B cell (primary cell): ENCODE data around the gene UBE2D1. TPM values are rescaled to one million over a fixed set of nuclear protein-coding genes. Genes with fewer than 3 reads are reported as not detected.

ENCODE experiments used
- ATAC-seq: fragments of 200-7000 bp; cut with Tn5 transposase; one replicate; pipeline ENCODE4 v1.10.0; 2021; ENCODE audit warnings: low read depth, mild to moderate bottlenecking, moderate number of reproducible peaks, moderate library complexity
- CTCF ChIA-PET: fragments of 350-600 bp; sonication (Branson Sonifier 250); formaldehyde crosslinking; loops from one replicate; lab custom pipeline; 2021; ENCODE audit warnings: antibody characterized with exemption, inconsistent platforms; lab: Charles Lee
- POLR2A ChIA-PET: fragments of 350-600 bp; sonication (Branson Sonifier 250); formaldehyde crosslinking; loops from one replicate; lab custom pipeline; 2021; ENCODE audit warnings: antibody characterized with exemption; lab: Charles Lee
- DNase-seq: peaks from one replicate; pipeline ENCODE4 v3.0.0; 2013
- H2AFZ ChIP-seq: 2 replicates; pipeline ENCODE4 v1.6.1; 2012; ENCODE audit warnings: mild to moderate bottlenecking, low read depth, low read length; ENCODE audit not compliant: insufficient read depth, poor library complexity, severe bottlenecking
- H3K27ac ChIP-seq, 2 donors: 1 replicate in 1 of 2; 2 replicates in 1 of 2; pipeline ENCODE4 v1.5.1; 2012 to 2013; ENCODE audit warnings: low read length in 2 of 2, mild to moderate bottlenecking in 2 of 2, moderate library complexity in 1 of 2
- H3K27me3 ChIP-seq, 4 experiments: fragments of 200-600 bp in 1 of 4; sonication (generic) in 1 of 4; replicated peaks in 1 of 4; 1 replicate in 2 of 4; 2 replicates in 2 of 4; pipeline versions ENCODE4 v1.6.1 to v1.7.0; 2013 to 2016; ENCODE audit warnings: low read length in 3 of 4, mild to moderate bottlenecking in 2 of 4, mixed read lengths in 1 of 4, moderate library complexity in 1 of 4; ENCODE audit not compliant: insufficient read depth in 4 of 4, control insufficient read depth in 3 of 4; ENCODE audit errors: control extremely low read depth in 1 of 4
- H3K36me3 ChIP-seq, 2 experiments: replicated peaks in 1 of 2; 1 replicate in 1 of 2; 2 replicates in 1 of 2; pipeline versions ENCODE4 v1.6.1 to v1.7.1; 2013; ENCODE audit warnings: low read length in 1 of 2; ENCODE audit not compliant: insufficient read depth in 2 of 2, control insufficient read depth in 1 of 2; ENCODE audit errors: control extremely low read depth in 1 of 2, extremely low read depth in 1 of 2
- H3K4me1 ChIP-seq, 2 donors: fragments of 200-600 bp in 1 of 2; sonication (generic) in 1 of 2; 1 replicate in 1 of 2; 2 replicates in 1 of 2; pipeline versions ENCODE4 v1.5.1 to v1.6.1; 2013 to 2017; ENCODE audit warnings: low read length in 2 of 2; ENCODE audit not compliant: control insufficient read depth in 2 of 2, insufficient read depth in 2 of 2
- H3K4me2 ChIP-seq: replicated peaks from 2 replicates; pipeline ENCODE3; 2012; ENCODE audit warnings: mild to moderate bottlenecking, low read depth, low read length; ENCODE audit not compliant: poor library complexity, severe bottlenecking
- H3K4me3 ChIP-seq, 5 experiments: fragments of 200-600 bp in 1 of 5; sonication (generic) in 1 of 5; 1 replicate in 3 of 5; 2 replicates in 2 of 5; pipeline versions ENCODE4 v1.5.1 to v1.7.0; 2011 to 2016; ENCODE audit warnings: low read length in 4 of 5, mild to moderate bottlenecking in 4 of 5, low read depth in 2 of 5, control low read depth in 1 of 5, moderate library complexity in 1 of 5; ENCODE audit not compliant: insufficient read depth in 1 of 5; ENCODE audit errors: control extremely low read depth in 1 of 5, extremely low read depth in 1 of 5
- H3K79me2 ChIP-seq: fragments of 200-600 bp; sonication (generic); one replicate; pipeline ENCODE4 v1.6.0; 2016; ENCODE audit warnings: low read length; ENCODE audit not compliant: control insufficient read depth, insufficient read depth
- H3K9ac ChIP-seq: fragments of 200-600 bp; sonication (generic); 2 replicates; pipeline ENCODE4 v1.6.1; 2017; ENCODE audit warnings: mild to moderate bottlenecking, low read length, moderate library complexity
- H3K9me3 ChIP-seq, 3 donors: one replicate each; pipeline versions ENCODE4 v1.6.1 to v1.7.1; 2013; ENCODE audit warnings: low read length in 2 of 3; ENCODE audit not compliant: control insufficient read depth in 2 of 3, insufficient read depth in 1 of 3; ENCODE audit errors: control extremely low read depth in 1 of 3
- H4K20me1 ChIP-seq: 2 replicates; pipeline ENCODE4 v1.6.0; 2012; ENCODE audit warnings: mild to moderate bottlenecking, low read length; ENCODE audit not compliant: insufficient read depth, control insufficient read depth, poor library complexity, severe bottlenecking
- H3K27ac Mint-ChIP-seq: one replicate; pipeline ENCODE4 v1.8.0; 2021; ENCODE audit warnings: mixed read lengths
- H3K27me3 Mint-ChIP-seq: one replicate; pipeline ENCODE4 v1.8.0; 2021; ENCODE audit warnings: mixed read lengths
- H3K4me1 Mint-ChIP-seq: one replicate; pipeline ENCODE4 v1.8.0; 2021; ENCODE audit warnings: mixed read lengths
- H3K4me3 Mint-ChIP-seq: one replicate; pipeline ENCODE4 v1.8.0; 2021; ENCODE audit warnings: mixed read lengths
- H3K9me3 Mint-ChIP-seq: one replicate; pipeline ENCODE4 v1.8.0; 2022; ENCODE audit warnings: mixed read lengths; ENCODE audit not compliant: insufficient read depth
- CTCF ChIP-seq: fragments of 200-600 bp; IDR thresholded peaks from one replicate; pipeline ENCODE4 v1.8.0; 2022; ENCODE audit warnings: antibody characterized with exemption, mild to moderate bottlenecking
- EZH2 ChIP-seq: IDR thresholded peaks from 2 replicates; pipeline ENCODE4 v1.6.1; 2012; ENCODE audit warnings: borderline replicate concordance, low read depth, mild to moderate bottlenecking, moderate library complexity, low read length; ENCODE audit not compliant: insufficient read depth, poor library complexity, severe bottlenecking
- WGBS: methylation state at CpG from one replicate; pipeline ENCODE4 v1.1.5; 2013; ENCODE audit warnings: missing lambda C conversion rate; ENCODE audit not compliant: insufficient coverage; 5-methylcytosine and 5-hydroxymethylcytosine counted together
- intact Hi-C: fragments of 100-400 bp; cut with micrococcal nuclease; formaldehyde crosslinking; loops from one replicate; pipeline ENCODE4 v1.10.0; 2022
- polyA plus RNA-seq: library from polyadenylated mRNA; depleted of rRNA; stranded (reverse); fragments of >200 nt; gene quantifications from 2 replicates; pipeline ENCODE4 v1.2.3, GENCODE V29; 2012
- total RNA-seq, 2 donors: library from RNA; stranded (reverse); fragments of 120-200 nt in 1 of 2; gene quantifications; 1 replicate in 1 of 2; 2 replicates in 1 of 2; pipeline versions ENCODE4 v1.2.3 to v1.2.4, GENCODE V29; 2013 to 2022

Gene UBE2D1
- total and polyA plus RNA-seq, 2 donors (not counting 1 experiment from before 2014, with no cell fraction given) = 8.5 to 12.6 TPM

DNA sequence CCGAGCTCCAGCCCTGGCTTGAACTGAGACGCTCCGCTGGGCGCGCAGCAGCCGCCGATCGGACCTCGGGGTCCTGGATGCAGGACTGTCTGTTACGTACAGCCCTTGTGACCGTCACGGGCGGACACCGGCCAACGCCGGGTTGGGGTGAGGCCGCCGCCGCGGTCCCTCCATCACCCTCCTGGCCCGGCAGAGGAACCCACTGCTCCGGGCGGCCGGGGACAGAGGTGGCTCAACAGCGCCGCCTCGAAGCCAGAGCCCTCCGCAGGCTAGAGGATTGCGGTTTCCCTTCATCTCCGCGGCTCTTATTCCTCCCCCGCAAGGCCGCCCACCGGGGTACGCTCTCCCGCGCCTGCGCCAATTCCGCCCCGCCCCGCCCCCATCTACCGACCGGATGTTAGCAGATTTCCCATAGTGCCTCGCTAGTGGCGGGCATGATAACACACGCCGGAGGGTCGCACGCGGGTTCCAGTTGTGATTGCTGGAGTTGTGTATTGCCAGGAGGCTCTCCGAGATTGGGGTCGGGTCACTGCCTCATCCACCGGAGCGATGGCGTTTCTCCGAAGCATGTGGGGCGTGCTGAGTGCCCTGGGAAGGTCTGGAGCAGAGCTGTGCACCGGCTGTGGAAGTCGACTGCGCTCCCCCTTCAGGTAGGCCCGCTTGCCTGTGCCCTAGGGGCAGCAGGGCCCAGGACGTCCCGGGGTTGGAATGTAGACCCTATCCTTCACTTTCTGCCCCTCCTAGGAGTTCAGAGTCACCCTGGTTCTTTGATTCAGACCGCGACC is 50.4 kb downstream of the UBE2D1 start, which contains the start of gene TFAM:
TSS of gene TFAM (plus strand) at position 412 of the 785 bp plus-strand sequence. CDS start at position 550, 138 bp downstream.
- peak within 1 kb of the TSS; percentile 73 to 89 (median 82) for H3K4me3 ChIP-seq
- peaks cover 2 to 22% of the 10 kb centered on the region in 2 experiments for H3K36me3 ChIP-seq
- H3K4me1 Mint-ChIP-seq = peaks cover 43% of the 10 kb centered on the region
- CTCF ChIA-PET = interaction anchor here (0.6 to 2.6 kb wide), 14 partner anchors 10 to 1843 kb away, joined by 3 to 15 read pairs (median 3); partner anchors contain the start of genes CCDC6, CISD1, IPMK and UBE2D1
- H2AFZ ChIP-seq = peak within 1 kb of the TSS; percentile 85
- ATAC-seq (peak; percentile 84), DNase-seq (peak; percentile 97)
- H3K79me2 ChIP-seq = peaks cover 37% of the 10 kb centered on the region
- no peaks in the 10 kb centered on the region for H3K9me3 ChIP-seq
- TF ChIP-seq EZH2 = no peak
- TF ChIP-seq CTCF = peak; percentile 47
- 0% methylated on average over 65 of the region's 65 CpGs for WGBS
- H3K27me3 ChIP-seq = no peaks in the 10 kb centered on the region
- H4K20me1 ChIP-seq = no peaks in the 10 kb centered on the region
- POLR2A ChIA-PET = interaction anchor here (0.5 to 1.7 kb wide), 3 partner anchors 50 to 124 kb away, joined by 4 to 16 read pairs (median 7); partner anchors contain the start of genes CISD1, IPMK and UBE2D1
- peak within 1 kb of the TSS; percentile 87 for H3K4me2 ChIP-seq
- no peaks in the 10 kb centered on the region for H3K9me3 Mint-ChIP-seq
- H3K27ac Mint-ChIP-seq = peak within 1 kb of the TSS; percentile 96
- H3K4me3 Mint-ChIP-seq = peak within 1 kb of the TSS; percentile 92
- H3K4me1 ChIP-seq = peaks cover 24 to 29% of the 10 kb centered on the region in 2 donors
- H3K27me3 Mint-ChIP-seq = no peaks in the 10 kb centered on the region
- H3K9ac ChIP-seq = peak within 1 kb of the TSS; percentile 94
- peak within 1 kb of the TSS; percentile 84 to 97 for H3K27ac ChIP-seq
- intact Hi-C loops = loop anchor here (1.0 to 10.0 kb wide), 6 partner anchors 51 to 1520 kb away; partner anchors contain the start of genes CCDC6 and CISD1
